ENCODE measurements around the gene NSUN7. TPM values are rescaled to one million over a fixed set of nuclear protein-coding genes. Genes with fewer than 3 reads are reported as not detected.

NSUN7 gene
- total RNA-seq, 1 experiment from 2014 or later, result 19.6 TPM

- no peak overlapping the region for H3K27ac Mint-ChIP-seq (ENCODE audit: unreplicated experiment)
- CTCF ChIA-PET, result no interaction called here
- no peaks in the 10 kb centered on the region for H3K27me3 Mint-ChIP-seq (ENCODE audit: insufficient read depth, unreplicated experiment)
- POLR2A ChIA-PET, result interaction anchor here (0.6 kb wide), 1 partner anchor 120 kb away, joined by 3 read pairs; no protein-coding TSS in a partner anchor
- peaks cover 8% of the 10 kb centered on the region for H3K4me1 Mint-ChIP-seq (ENCODE audit: low read depth, unreplicated experiment)
- no peak overlapping the region for H3K4me3 Mint-ChIP-seq (ENCODE audit: unreplicated experiment)
- Histone ChIP-seq H3K27me3 (replicated peaks; ENCODE audit: control insufficient read depth, insufficient read depth, low read length) (no peaks in the 10 kb centered on the region), H3K4me1 (no peaks in the 10 kb centered on the region), H3K9me3 (no peaks in the 10 kb centered on the region), H3K4me3 (ENCODE audit: low read depth, low read length) (no peak overlapping the region), H3K36me3 (ENCODE audit: control insufficient read depth, insufficient read depth, low read length) (no peaks in the 10 kb centered on the region)
- H3K36me3 Mint-ChIP-seq (ENCODE audit: insufficient read depth, unreplicated experiment), result no peaks in the 10 kb centered on the region
- no peaks in the 10 kb centered on the region for H3K9me3 Mint-ChIP-seq (ENCODE audit: unreplicated experiment)
- TF ChIP-seq CTCF (IDR thresholded peaks at IDR 0.05; ENCODE audit: insufficient read depth in 1 of 2, low read depth in 1 of 2, low read length in 1 of 2, severe bottlenecking in 1 of 2, unreplicated experiment in 1 of 2), result no peak
- no TSS peak for BruUV-seq (replicated peaks)
- intact Hi-C loops (cut with micrococcal nuclease; ENCODE audit: unreplicated experiment), result no loop called here
- no peak for DNase-seq
These were observed 20.2 kb upstream of the NSUN7 start for GRCh38 chr4:40729555-40729954.

GRCh38 chr4:40730091-40730679 lies 19.6 kb upstream of the NSUN7 start:
- no peak for DNase-seq
- no peaks in the 10 kb centered on the region for H3K4me1 ChIP-seq
- Mint-ChIP-seq H3K9me3 (ENCODE audit: unreplicated experiment) (no peaks in the 10 kb centered on the region), H3K27ac (ENCODE audit: unreplicated experiment) (peak overlapping the region; percentile 8), H3K27me3 (ENCODE audit: insufficient read depth, unreplicated experiment) (no peaks in the 10 kb centered on the region), H3K36me3 (ENCODE audit: insufficient read depth, unreplicated experiment) (no peaks in the 10 kb centered on the region), H3K4me1 (ENCODE audit: low read depth, unreplicated experiment) (peaks cover 8% of the 10 kb centered on the region), H3K4me3 (ENCODE audit: unreplicated experiment) (no peak overlapping the region)
- POLR2A ChIA-PET, result interaction anchor here (0.6 kb wide), 1 partner anchor 121 kb away, joined by 3 read pairs; no protein-coding TSS in a partner anchor
- no peaks in the 10 kb centered on the region; the same call in 1 of the 2 replicates for H3K9me3 ChIP-seq
- BruUV-seq (replicated peaks), result no TSS peak
- H3K4me3 ChIP-seq (ENCODE audit: low read depth, low read length), result no peak overlapping the region
- H3K27me3 ChIP-seq (replicated peaks; ENCODE audit: control insufficient read depth, insufficient read depth, low read length), result no peaks in the 10 kb centered on the region
- intact Hi-C loops (cut with micrococcal nuclease; ENCODE audit: unreplicated experiment), result loop anchor here (10.0 kb wide), 2 partner anchors 75 to 115 kb away; no protein-coding TSS in a partner anchor
- CTCF ChIA-PET, result no interaction called here
- no peak for TF ChIP-seq CTCF (IDR thresholded peaks at IDR 0.05; ENCODE audit: insufficient read depth in 1 of 2, low read depth in 1 of 2, low read length in 1 of 2, severe bottlenecking in 1 of 2, unreplicated experiment in 1 of 2)
- H3K36me3 ChIP-seq (ENCODE audit: control insufficient read depth, insufficient read depth, low read length), result no peaks in the 10 kb centered on the region

GRCh38 chr4:40731361-40731760 lies 18.4 kb upstream of the NSUN7 start:
- TF ChIP-seq CTCF (IDR thresholded peaks at IDR 0.05; ENCODE audit: insufficient read depth in 1 of 2, low read depth in 1 of 2, low read length in 1 of 2, severe bottlenecking in 1 of 2, unreplicated experiment in 1 of 2), result no peak
- POLR2A ChIA-PET, result no interaction called here
- CTCF ChIA-PET, result no interaction called here

More at GRCh38 chr4:40731361-40731760, 18.4 kb upstream of the NSUN7 start:
- Histone ChIP-seq H3K27me3 (replicated peaks; ENCODE audit: control insufficient read depth, insufficient read depth, low read length) (no peaks in the 10 kb centered on the region), H3K9me3 (no peaks in the 10 kb centered on the region; the same call in 1 of the 2 replicates), H3K4me1 (no peaks in the 10 kb centered on the region), H3K4me3 (ENCODE audit: low read depth, low read length) (no peak overlapping the region), H3K36me3 (ENCODE audit: control insufficient read depth, insufficient read depth, low read length) (no peaks in the 10 kb centered on the region)
- peaks cover 8% of the 10 kb centered on the region for H3K4me1 Mint-ChIP-seq (ENCODE audit: low read depth, unreplicated experiment)
- H3K36me3 Mint-ChIP-seq (ENCODE audit: insufficient read depth, unreplicated experiment), result no peaks in the 10 kb centered on the region
- DNase-seq, result no peak
- no TSS peak for BruUV-seq (replicated peaks)
- H3K9me3 Mint-ChIP-seq (ENCODE audit: unreplicated experiment), result no peaks in the 10 kb centered on the region
- no peak overlapping the region for H3K4me3 Mint-ChIP-seq (ENCODE audit: unreplicated experiment)
- no peaks in the 10 kb centered on the region for H3K27me3 Mint-ChIP-seq (ENCODE audit: insufficient read depth, unreplicated experiment)
- no peak overlapping the region for H3K27ac Mint-ChIP-seq (ENCODE audit: unreplicated experiment)
- intact Hi-C loops (cut with micrococcal nuclease; ENCODE audit: unreplicated experiment), result loop anchor here (10.0 kb wide), 2 partner anchors 73 to 113 kb away; no protein-coding TSS in a partner anchor

Data from Caco-2 (cell line).